ENCODE results near the gene SSTR1.

SSTR1 gene

GRCh38 chr14:38203929-38204718 is 3.6 kb upstream of the SSTR1 start:
- DNase-seq, result no peak

GRCh38 chr14:38204719-38205115 is 3.0 kb upstream of the SSTR1 start:
- no peak for DNase-seq

- no peak for DNase-seq
Observed at GRCh38 chr14:38205119-38205813, 2.4 kb upstream of the SSTR1 start.

GRCh38 chr14:38205949-38206665 is 1.6 kb upstream of the SSTR1 start:
- DNase-seq, result no peak

GRCh38 chr14:38206689-38207376 is 871 bp upstream of the SSTR1 start:
- DNase-seq, result no peak

GRCh38 chr14:38207377-38207735 is 348 bp upstream of the SSTR1 start:
- no peak for DNase-seq

GRCh38 chr14:38208618-38209562 is 1.2 kb downstream of the SSTR1 start:
- DNase-seq, result no peak

- DNase-seq, result no peak
Observed at GRCh38 chr14:38209572-38210557, 2.2 kb downstream of the SSTR1 start.

- DNase-seq, result no peak
Observed at GRCh38 chr14:38210587-38211216, 3.0 kb downstream of the SSTR1 start.

- DNase-seq, result no peak
Observed at GRCh38 chr14:38211255-38211735, 3.6 kb downstream of the SSTR1 start.

- no peak for DNase-seq
Observed at GRCh38 chr14:38212111-38212510, 4.4 kb downstream of the SSTR1 start.

GRCh38 chr14:38213001-38213400 is 5.3 kb downstream of the SSTR1 start:
- DNase-seq, result no peak

- no peak for DNase-seq
Observed at GRCh38 chr14:38217553-38217952, 9.8 kb downstream of the SSTR1 start.

GRCh38 chr14:38221077-38221476 is 13.4 kb downstream of the SSTR1 start:
- DNase-seq, result no peak

- no peak for DNase-seq
Observed at GRCh38 chr14:38224338-38224737, 16.6 kb downstream of the SSTR1 start.

GRCh38 chr14:38225946-38226345 is 18.2 kb downstream of the SSTR1 start:
- no peak for DNase-seq

- DNase-seq, result no peak
Observed at GRCh38 chr14:38226366-38226765, 18.7 kb downstream of the SSTR1 start.

- DNase-seq, result no peak
Observed at GRCh38 chr14:38233218-38233617, 25.5 kb downstream of the SSTR1 start.

GRCh38 chr14:38238332-38238731 is 30.6 kb downstream of the SSTR1 start:
- no peak for DNase-seq

GRCh38 chr14:38238878-38239277 is 31.2 kb downstream of the SSTR1 start:
- no peak for DNase-seq

All from cortex of kidney (tissue), 1 donor.